Stimulated activated CD8-positive, alpha-beta memory T cell treated with anti-CD3 and anti-CD28 coated beads, Interleukin-4, amount 100 ng/mL, for 48 hours (primary cell): ENCODE measurements around the gene CMIP.
"Not testable (repeated sequence)": the region's sequence is repeated elsewhere in the genome, so short reads cannot be mapped to it uniquely, and the experiment has no call there.

ENCODE experiments used
- DNase-seq: peaks from one replicate; pipeline ENCODE4 v3.0.0-alpha.2; 2020

The CMIP gene

DNA sequence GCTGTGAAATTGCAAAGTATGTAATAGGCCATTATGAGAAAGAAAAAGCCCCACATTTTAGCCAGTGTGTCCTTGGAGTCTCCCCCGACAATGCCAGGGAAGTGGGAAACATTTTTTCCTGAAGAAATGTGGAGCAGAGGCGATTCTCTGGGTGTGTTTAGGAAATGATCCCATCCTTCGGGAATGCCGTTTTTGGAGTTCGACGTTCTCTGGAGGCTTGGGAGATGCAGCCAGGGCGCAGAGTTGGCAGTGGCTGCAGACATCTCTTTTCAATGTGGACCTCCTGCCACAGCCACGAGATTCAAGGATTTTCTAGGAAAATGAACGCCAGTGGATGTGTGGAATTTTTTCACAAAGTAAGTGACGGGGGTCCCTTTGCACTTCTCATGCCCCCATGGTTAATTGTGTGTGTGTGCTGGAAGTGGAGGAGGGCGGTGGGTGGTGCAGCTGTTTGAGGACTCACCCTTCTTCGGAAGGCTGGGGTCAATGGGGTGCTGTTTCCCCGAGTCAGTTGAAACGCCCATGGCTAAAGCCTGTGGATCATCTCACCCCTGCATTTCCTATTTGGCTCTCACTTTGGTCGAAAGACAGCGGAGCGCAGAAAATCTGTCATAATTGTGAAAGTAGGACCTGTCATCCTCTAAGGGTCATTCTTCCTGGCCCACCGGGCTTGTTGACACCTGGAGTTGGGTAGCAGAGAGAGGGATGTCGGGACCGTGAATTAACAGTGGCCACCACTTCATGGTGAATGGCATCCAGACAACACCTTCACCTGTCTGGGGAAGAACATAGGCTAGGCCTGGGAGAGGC lies 73.2 kb downstream of the CMIP start:
- DNase-seq = no peak

DNA sequence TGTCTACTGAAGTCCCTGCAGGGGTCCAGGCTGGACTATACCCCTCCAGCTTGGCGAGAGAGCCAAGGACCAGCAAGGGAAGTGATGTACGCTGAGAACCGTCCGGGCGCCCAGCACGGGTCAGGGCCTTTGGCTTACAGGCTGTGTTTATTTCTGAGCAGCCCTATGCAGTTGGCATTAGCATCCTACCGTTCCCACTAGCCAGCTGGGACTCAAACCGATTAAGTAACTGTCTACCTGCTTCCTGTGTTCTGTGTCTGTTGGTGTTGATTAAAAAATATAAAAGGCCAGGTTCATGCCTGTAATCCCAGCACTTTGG lies 73.8 kb downstream of the CMIP start:
- no peak for DNase-seq

- DNase-seq = no peak
These were observed 74.9 kb downstream of the CMIP start for GRCh38 chr16:81519301-81520150.

- DNase-seq = no peak
These were observed 75.5 kb downstream of the CMIP start for GRCh38 chr16:81520151-81520470.

DNA sequence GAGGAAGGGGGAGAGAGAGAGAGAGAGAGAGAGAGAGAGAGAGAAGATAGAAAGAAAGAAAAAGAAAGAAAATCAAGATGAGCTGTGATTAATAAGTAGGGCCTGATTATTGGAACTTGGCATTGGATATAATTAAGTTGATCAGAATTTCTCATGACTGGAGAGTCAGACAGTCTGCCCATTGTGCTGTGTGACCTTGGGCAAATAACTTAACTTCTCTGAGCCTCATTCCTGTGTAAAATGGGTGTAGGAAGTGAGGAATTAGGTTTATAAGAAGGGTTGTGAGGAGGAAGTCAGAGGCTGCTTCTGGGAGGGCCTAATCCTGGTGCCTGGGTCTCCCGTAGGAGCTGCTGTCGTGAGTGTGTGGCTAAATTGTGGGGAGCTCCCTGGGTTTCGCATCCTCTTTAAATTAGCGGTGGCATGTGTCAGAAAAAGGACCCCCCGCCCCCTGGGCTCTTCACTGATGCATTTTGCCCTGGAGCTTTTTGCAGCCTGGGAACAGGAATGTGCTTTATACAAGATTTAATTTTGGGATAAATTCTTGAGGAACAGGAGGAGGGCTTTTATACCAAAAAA lies 76.0 kb downstream of the CMIP start:
- no peak for DNase-seq

DNA sequence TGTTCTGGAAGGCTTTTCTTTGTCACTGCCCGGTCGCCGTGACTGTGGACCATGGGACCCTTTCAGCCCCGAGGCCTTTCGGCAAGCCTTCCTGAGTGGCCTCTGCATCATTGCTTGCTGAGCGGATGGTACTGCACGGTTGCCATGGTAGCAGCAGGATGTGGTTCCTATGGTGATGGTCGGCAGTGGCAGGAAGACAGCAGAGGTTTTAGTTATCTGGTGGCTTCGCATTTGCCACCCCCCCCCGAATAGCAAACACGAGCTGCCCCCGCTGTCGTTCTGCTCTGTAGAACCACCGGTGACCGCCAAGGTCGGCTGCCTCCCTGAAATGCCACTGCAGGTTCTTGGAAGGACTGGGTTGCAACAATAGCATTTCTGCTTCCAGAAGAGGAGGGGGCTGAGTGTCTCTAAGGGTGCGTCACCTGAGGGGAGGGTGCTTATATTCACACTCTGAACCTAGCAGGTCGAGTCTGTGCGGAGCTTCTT lies 76.6 kb downstream of the CMIP start:
- DNase-seq = peak; percentile 77

- DNase-seq = no peak
These were observed 77.6 kb downstream of the CMIP start for GRCh38 chr16:81522108-81522701.

- not testable (repeated sequence) for DNase-seq
These were observed 78.2 kb downstream of the CMIP start for GRCh38 chr16:81522851-81523250.

- peak; percentile 36 for DNase-seq
These were observed 78.9 kb downstream of the CMIP start for GRCh38 chr16:81523387-81524115.

DNA sequence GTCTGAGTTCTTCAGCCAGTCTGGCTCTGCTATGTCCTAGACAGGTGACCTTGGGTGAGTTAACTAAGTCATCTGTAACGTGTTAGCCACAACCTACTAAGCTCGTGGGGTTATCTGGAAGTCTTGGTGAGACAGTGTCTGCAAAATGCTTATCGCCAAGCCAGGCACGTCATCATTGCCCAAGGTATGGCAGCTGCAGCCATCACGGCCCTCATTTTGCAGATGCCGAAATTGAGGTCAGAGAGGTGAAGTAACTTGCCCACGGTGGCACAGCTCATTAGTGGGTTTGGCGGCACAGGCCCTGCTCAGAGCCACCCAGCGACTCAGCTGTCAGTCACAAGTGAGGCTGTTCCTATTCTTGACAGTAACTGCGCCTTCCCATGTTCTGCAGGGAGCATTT lies 79.8 kb downstream of the CMIP start:
- peak; percentile 40 for DNase-seq

GRCh38 chr16:81524885-81525284 lies 80.3 kb downstream of the CMIP start:
- DNase-seq = not testable (repeated sequence)

GRCh38 chr16:81526199-81526598 lies 81.6 kb downstream of the CMIP start:
- no peak for DNase-seq

DNA sequence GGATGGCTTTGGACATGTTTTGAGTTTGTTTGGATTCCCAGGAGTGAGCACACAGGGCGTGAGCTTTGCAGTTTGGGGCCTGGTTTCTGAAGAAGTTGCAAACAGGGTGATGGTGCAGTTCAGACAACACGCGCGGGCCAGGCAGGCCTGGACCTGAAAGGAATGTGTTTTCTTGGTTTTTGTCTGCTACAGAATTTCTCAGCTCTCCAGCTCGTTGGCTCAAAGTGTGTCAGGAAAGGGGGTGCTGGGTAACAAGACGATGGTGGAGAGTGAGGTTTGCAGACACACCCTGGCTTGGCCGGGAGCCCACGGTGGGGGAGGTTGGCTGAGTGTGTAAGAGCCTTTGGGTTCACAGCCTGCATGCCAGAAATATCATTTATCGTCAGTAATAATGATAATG lies 82.3 kb downstream of the CMIP start:
- DNase-seq = no peak

- DNase-seq = no peak
These were observed 83.0 kb downstream of the CMIP start for GRCh38 chr16:81527477-81528178.

- no peak for DNase-seq
These were observed 83.6 kb downstream of the CMIP start for GRCh38 chr16:81528256-81528655.

DNA sequence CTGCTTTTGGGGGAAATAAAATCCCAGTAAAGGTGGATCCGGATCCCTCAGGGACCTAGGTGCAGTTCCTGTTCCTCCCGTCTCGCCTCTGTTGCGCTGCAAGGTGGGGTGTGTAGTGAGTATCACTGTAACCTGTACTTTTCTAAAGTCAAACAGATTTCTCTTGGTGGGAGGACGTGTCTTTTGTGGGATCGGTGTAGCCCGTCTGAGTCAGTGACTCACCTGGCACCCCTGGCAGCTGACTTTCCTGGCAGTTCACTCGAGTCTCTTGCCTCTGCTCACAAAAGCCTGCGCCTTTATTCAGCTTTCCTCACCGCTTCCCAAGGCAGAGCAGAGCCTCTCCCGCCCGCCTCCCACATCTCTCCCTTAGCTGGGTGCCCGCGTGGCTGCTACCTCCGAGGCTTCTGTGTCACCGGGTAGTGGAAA lies 85.7 kb downstream of the CMIP start:
- no peak for DNase-seq

DNA sequence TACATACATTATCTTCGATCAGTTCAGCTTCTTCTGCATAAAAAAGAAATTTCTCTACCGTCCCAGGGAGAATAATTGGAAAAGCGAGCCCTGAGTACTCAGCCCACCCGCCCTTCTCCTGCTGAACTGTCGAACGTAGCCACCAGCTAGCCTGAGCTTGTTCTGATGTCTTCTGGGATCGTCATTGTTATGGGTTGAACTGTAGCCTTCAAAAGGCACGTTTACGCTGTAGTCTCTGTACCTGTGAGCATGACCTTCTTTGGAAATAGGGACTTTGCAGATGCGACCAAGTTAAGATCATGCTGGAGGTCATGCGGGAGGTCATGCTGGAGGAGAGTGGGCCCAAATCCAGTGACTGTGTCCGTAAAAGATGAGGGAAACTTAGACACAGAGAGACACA lies 86.2 kb downstream of the CMIP start:
- DNase-seq = no peak

- DNase-seq = no peak
These were observed 86.8 kb downstream of the CMIP start for GRCh38 chr16:81531419-81531821.

DNA sequence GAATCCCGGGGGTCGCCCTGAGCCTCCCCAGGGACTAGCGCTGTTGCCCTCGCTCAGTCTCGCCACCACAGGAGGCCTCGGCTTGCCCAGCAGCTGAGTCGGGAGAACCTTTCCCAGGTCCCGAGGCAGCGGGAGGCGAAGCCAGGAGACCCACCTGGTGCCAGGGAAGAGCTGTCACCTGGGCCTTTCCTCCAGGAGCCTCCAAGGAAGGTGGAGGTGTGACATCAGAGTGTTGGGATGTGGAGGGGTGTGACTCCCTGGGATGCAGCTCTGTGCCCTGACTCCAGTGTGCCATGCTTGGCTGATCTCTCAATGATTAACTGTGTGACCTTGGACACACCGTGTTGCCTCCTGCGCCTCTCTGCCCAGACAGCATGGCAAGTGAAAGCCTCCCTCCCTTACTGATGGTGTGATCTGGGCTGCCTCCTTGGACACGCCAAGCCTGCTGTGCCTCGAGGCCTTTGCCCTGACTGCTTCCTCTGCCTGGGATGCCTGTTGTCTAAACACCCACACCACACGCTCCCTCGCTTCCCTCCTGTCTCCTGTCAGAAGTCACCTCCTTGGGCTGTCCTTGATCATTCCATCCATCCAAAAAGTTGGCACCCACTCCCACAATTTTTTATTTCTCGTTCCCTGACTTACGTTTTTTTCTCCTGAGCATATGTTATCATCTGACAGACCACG lies 88.0 kb downstream of the CMIP start:
- no peak for DNase-seq

GRCh38 chr16:81533175-81533507 lies 88.5 kb downstream of the CMIP start:
- no peak for DNase-seq

GRCh38 chr16:81535679-81536360 lies 91.2 kb downstream of the CMIP start:
- no peak for DNase-seq
